K562 (cell line): ENCODE results near the gene GRIA4. TPM values are rescaled to one million over a fixed set of nuclear protein-coding genes. Genes with fewer than 3 reads are reported as not detected.
A peak's percentile ranks its signal among the peaks of the same experiment; 100 is the strongest.

Experiments used
- ATAC-seq: fragments of 200-7000 bp; cut with Tn5 transposase; 3 replicates; pipeline ENCODE4 v1.9.1; 2020; ENCODE audit warnings: moderate library complexity
- BruUV-seq: library from RNA; stranded (reverse); fragments of 400-500 nt; replicated peaks from 2 replicates; lab custom pipeline; 2021; lab: Mats Ljungman, UMichigan
- CTCF ChIA-PET: fragments of 300-600 bp; formaldehyde crosslinking; extraction: SDS; loops from one replicate; lab custom pipeline; 2021; ENCODE audit warnings: low intra/inter-chr PET ratio; lab: Yijun Ruan, JAX
- POLR2A ChIA-PET: fragments of 300-600, 350-650 bp; sonication (Branson Sonifier 250); formaldehyde crosslinking; extraction: SDS; loops from one replicate; lab custom pipeline; 2021; ENCODE audit warnings: antibody characterized with exemption, inconsistent platforms; lab: Yijun Ruan, JAX
- DNase-seq, 4 experiments: peaks; one replicate each; pipeline versions ENCODE4 v3.0.0 to v3.0.0-alpha.2; 2011 to 2018; ENCODE audit warnings: low spot score in 3 of 4, mixed read lengths in 3 of 4; ENCODE audit errors: extremely low read depth in 1 of 4
- FAIRE-seq: peaks from 2 replicates; lab custom pipeline; 2011; peaks lifted over from hg19 to GRCh38; lab: Jason Lieb, UNC
- H2AFZ ChIP-seq: 2 replicates; pipeline ENCODE4 v1.6.0; 2011; ENCODE audit warnings: low read depth, low read length, control low read depth, inconsistent platforms
- H3K27ac ChIP-seq: fragments of 200-600 bp; 3 replicates; pipeline ENCODE4 v1.8.0; 2011; ENCODE audit warnings: low read depth, mild to moderate bottlenecking, control low read depth, inconsistent platforms, low read length, moderate library complexity, mixed read lengths; ENCODE audit errors: extremely low read depth
- H3K27me3 ChIP-seq, 2 experiments: fragments of 300-600 bp in 1 of 2; 2 replicates in 1 of 2; 3 replicates in 1 of 2; pipeline versions ENCODE4 v1.6.0 to v1.8.0; 2011; ENCODE audit warnings: inconsistent platforms in 2 of 2, low read length in 2 of 2, mild to moderate bottlenecking in 1 of 2, mixed read lengths in 1 of 2, moderate library complexity in 1 of 2; ENCODE audit not compliant: control insufficient read depth in 2 of 2, insufficient read depth in 2 of 2
- H3K36me3 ChIP-seq: fragments of 300-600 bp; 3 replicates; pipeline ENCODE4 v1.8.0; 2011; ENCODE audit warnings: mild to moderate bottlenecking, low read length, inconsistent platforms; ENCODE audit not compliant: control insufficient read depth, insufficient read depth
- H3K4me1 ChIP-seq, 2 experiments: fragments of 200-600 bp in 1 of 2; replicated peaks in 1 of 2; 2 replicates in 1 of 2; 3 replicates in 1 of 2; pipeline versions ENCODE4 v1.5.1 to v1.8.0; 2011; ENCODE audit warnings: inconsistent platforms in 2 of 2, low read length in 2 of 2, mild to moderate bottlenecking in 1 of 2, mixed read lengths in 1 of 2, moderate library complexity in 1 of 2; ENCODE audit not compliant: control insufficient read depth in 2 of 2, insufficient read depth in 2 of 2
- H3K4me2 ChIP-seq: 2 replicates; pipeline ENCODE4 v1.6.1; 2011; ENCODE audit warnings: low read length, control low read depth, inconsistent platforms, mixed read lengths; ENCODE audit not compliant: insufficient read depth
- H3K4me3 ChIP-seq: fragments of 200-600 bp; sonication (generic), shearing (Covaris generic); 2 replicates; pipeline ENCODE4 v1.5.1; 2016; ENCODE audit warnings: control low read depth, inconsistent platforms
- H3K79me2 ChIP-seq: fragments of 200-600 bp; 3 replicates; pipeline ENCODE4 v1.8.0; 2011; ENCODE audit warnings: low read length, inconsistent platforms; ENCODE audit not compliant: control insufficient read depth, insufficient read depth
- H3K9ac ChIP-seq, 2 experiments: 2 replicates each; pipeline versions ENCODE4 v1.6.0 to v1.6.1; 2011; ENCODE audit warnings: low read depth in 2 of 2, low read length in 2 of 2, control low read depth in 1 of 2, inconsistent platforms in 1 of 2, mild to moderate bottlenecking in 1 of 2, mixed read lengths in 1 of 2; ENCODE audit not compliant: insufficient read depth in 1 of 2
- H3K9me1 ChIP-seq: one replicate; pipeline ENCODE4 v1.6.0; 2011; ENCODE audit warnings: inconsistent platforms, mild to moderate bottlenecking, low read length, moderate library complexity; ENCODE audit not compliant: control insufficient read depth, insufficient read depth
- H3K9me3 ChIP-seq: replicated peaks from 2 replicates; pipeline ENCODE4 v1.5.1; 2011; ENCODE audit warnings: low read depth, low read length, inconsistent platforms; ENCODE audit not compliant: control insufficient read depth, insufficient read depth
- H4K20me1 ChIP-seq: replicated peaks from 2 replicates; pipeline ENCODE4 v1.6.1; 2011; ENCODE audit warnings: low read length, inconsistent platforms, mixed read lengths; ENCODE audit not compliant: control insufficient read depth, insufficient read depth
- CEBPB ChIP-seq: fragments of 450-650 bp; IDR thresholded peaks from 2 replicates; pipeline ENCODE4 v1.6.1; 2016; ENCODE audit warnings: missing genetic modification characterization, missing compliant biosample characterization
- CEBPG ChIP-seq, 3 experiments: fragments of 200-800 bp in 1 of 3; sonication (Bioruptor generic) in 1 of 3; sonication (generic) in 1 of 3; formaldehyde crosslinking in 1 of 3; IDR thresholded peaks in 2 of 3; conservative IDR thresholded peaks in 1 of 3; 2 replicates each; pipeline versions ENCODE4 v1.6.1 to v1.8.0; 2016 to 2022; ENCODE audit warnings: missing compliant biosample characterization in 2 of 3, missing genetic modification characterization in 2 of 3, mild to moderate bottlenecking in 1 of 3, missing genetic modification reagents in 1 of 3
- SMARCA5 ChIP-seq: fragments of 450-650 bp; IDR thresholded peaks from 2 replicates; pipeline ENCODE4 v1.6.1; 2016
- ZNF143 ChIP-seq: sonication (generic); formaldehyde crosslinking; IDR thresholded peaks from 2 replicates; pipeline ENCODE4 v1.9.0; 2022; ENCODE audit warnings: mild to moderate bottlenecking, missing genetic modification reagents
- ZNF277 ChIP-seq: fragments of 250-450 bp; sonication (Bioruptor Pico); IDR thresholded peaks from 2 replicates; pipeline ENCODE4 v1.8.0; 2022; ENCODE audit warnings: inconsistent platforms, mild to moderate bottlenecking, moderate library complexity, borderline replicate concordance
- ZNF589 ChIP-seq: fragments of 200-800 bp; sonication (Bioruptor generic); IDR thresholded peaks from 2 replicates; pipeline ENCODE4 v1.6.1; 2016; ENCODE audit warnings: low read depth, missing genetic modification characterization, missing compliant biosample characterization
- WGBS: fragments of 100-300 bp; shearing (Covaris generic); methylation state at CpG from one replicate; pipeline ENCODE4 v1.1.6; 2016; ENCODE audit warnings: low coverage, mixed read lengths; ENCODE audit not compliant: insufficient coverage; ENCODE audit errors: missing lambda C conversion rate; 5-methylcytosine and 5-hydroxymethylcytosine counted together
- in situ Hi-C: fragments of 300-500 bp; cut with MboI; formaldehyde crosslinking; loops from 4 replicates; pipeline ENCODE4 v1.15.0; 2018; ENCODE audit warnings: inconsistent platforms, mixed read lengths
- intact Hi-C: fragments of 100-400 bp; cut with micrococcal nuclease; formaldehyde crosslinking; loops from 2 replicates; pipeline ENCODE4 v1.14.2; 2022
- polyA plus RNA-seq, 8 experiments: library from polyadenylated mRNA; depleted of rRNA in 4 of 8; stranded (reverse) in 5 of 8; unstranded in 3 of 8; fragments of >200 nt; fragmentation: Nextera tagmentation in 2 of 8; fragmentation: Illumina TruSeq in 1 of 8; extraction: Ambion mirVana in 2 of 8; extraction: Trizol in 1 of 8; gene quantifications; 2 replicates each; pipeline versions ENCODE4 v1.2.1 to v1.2.3, GENCODE V29; 2011 to 2014; ENCODE audit warnings: inconsistent platforms in 1 of 8, missing spikeins in 1 of 8
- total RNA-seq, 7 experiments: library from RNA; depleted of rRNA in 6 of 7; stranded (reverse); fragments of >200 nt in 6 of 7; fragmentation: Illumina TruSeq in 2 of 7; extraction: Trizol in 2 of 7; gene quantifications; 2 replicates each; pipeline versions ENCODE4 v1.2.1 to v1.2.3, GENCODE V29; 2011 to 2021; ENCODE audit warnings: low replicate concordance in 1 of 7
- TF ChIP-seq, protein P1 (sequence below): fragments of 450-650 bp; IDR thresholded peaks from 2 replicates; pipeline ENCODE4 v1.7.0; 2016; ENCODE audit warnings: borderline replicate concordance
- TF ChIP-seq, protein P2 (sequence below): sonication (generic); formaldehyde crosslinking; IDR thresholded peaks from 2 replicates; pipeline ENCODE4 v1.5.0; 2020; ENCODE audit warnings: missing genetic modification reagents
- TF ChIP-seq, protein P3 (sequence below), 2 experiments: fragments of 450-650 bp in 1 of 2; sonication (generic) in 1 of 2; formaldehyde crosslinking in 1 of 2; IDR thresholded peaks in 1 of 2; conservative IDR thresholded peaks in 1 of 2; 2 replicates each; pipeline versions ENCODE4 v1.6.1 to v1.8.1; 2016 to 2023; ENCODE audit warnings: mild to moderate bottlenecking in 2 of 2, moderate library complexity in 2 of 2, inconsistent platforms in 1 of 2, missing genetic modification reagents in 1 of 2

Gene GRIA4
- total and polyA plus RNA-seq, 9 of the 15 experiments (the other 6 are each of a cell fraction or from before 2014, with no cell fraction given): not detected

- TF ChIP-seq, protein P1, sequence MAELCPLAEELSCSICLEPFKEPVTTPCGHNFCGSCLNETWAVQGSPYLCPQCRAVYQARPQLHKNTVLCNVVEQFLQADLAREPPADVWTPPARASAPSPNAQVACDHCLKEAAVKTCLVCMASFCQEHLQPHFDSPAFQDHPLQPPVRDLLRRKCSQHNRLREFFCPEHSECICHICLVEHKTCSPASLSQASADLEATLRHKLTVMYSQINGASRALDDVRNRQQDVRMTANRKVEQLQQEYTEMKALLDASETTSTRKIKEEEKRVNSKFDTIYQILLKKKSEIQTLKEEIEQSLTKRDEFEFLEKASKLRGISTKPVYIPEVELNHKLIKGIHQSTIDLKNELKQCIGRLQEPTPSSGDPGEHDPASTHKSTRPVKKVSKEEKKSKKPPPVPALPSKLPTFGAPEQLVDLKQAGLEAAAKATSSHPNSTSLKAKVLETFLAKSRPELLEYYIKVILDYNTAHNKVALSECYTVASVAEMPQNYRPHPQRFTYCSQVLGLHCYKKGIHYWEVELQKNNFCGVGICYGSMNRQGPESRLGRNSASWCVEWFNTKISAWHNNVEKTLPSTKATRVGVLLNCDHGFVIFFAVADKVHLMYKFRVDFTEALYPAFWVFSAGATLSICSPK: no peak
- TF ChIP-seq, protein P2, sequence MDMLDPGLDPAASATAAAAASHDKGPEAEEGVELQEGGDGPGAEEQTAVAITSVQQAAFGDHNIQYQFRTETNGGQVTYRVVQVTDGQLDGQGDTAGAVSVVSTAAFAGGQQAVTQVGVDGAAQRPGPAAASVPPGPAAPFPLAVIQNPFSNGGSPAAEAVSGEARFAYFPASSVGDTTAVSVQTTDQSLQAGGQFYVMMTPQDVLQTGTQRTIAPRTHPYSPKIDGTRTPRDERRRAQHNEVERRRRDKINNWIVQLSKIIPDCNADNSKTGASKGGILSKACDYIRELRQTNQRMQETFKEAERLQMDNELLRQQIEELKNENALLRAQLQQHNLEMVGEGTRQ (CRISPR knock-in tag): no peak
- TF ChIP-seq ZNF143 (CRISPR knock-in tag) (no peak), CEBPG (CRISPR knock-in tag; IDR thresholded peaks at IDR 0.05) (no peak), CEBPG (tag; conservative IDR thresholded peaks at IDR 0.05 in 1 of 2, IDR thresholded peaks at IDR 0.05 in 1 of 2) (peak in 1 of 2 experiments; percentile 59; a peak in 2 of 4 replicates), CEBPB (no peak), ZNF277 (CRISPR knock-in tag) (no peak), SMARCA5 (no peak), ZNF589 (CRISPR knock-in tag) (no peak)
- TF ChIP-seq, protein P3, sequence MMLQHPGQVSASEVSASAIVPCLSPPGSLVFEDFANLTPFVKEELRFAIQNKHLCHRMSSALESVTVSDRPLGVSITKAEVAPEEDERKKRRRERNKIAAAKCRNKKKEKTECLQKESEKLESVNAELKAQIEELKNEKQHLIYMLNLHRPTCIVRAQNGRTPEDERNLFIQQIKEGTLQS (IDR thresholded peaks at IDR 0.05): peak; percentile 18; the same call in 1 of the 2 replicates
- TF ChIP-seq, protein P3 (CRISPR knock-in tag; conservative IDR thresholded peaks at IDR 0.05): no peak
- no peak overlapping the region for H3K9ac ChIP-seq
Measured at GRCh38 chr11:105799263-105799662, 189.4 kb downstream of the GRIA4 start.

More at GRCh38 chr11:105799263-105799662, 189.4 kb downstream of the GRIA4 start:
- Histone ChIP-seq H3K4me3 (no peak overlapping the region), H3K4me1 (no peaks in the 10 kb centered on the region), H3K27ac (no peak overlapping the region), H3K9me1 (no peaks in the 10 kb centered on the region), H3K4me2 (no peak overlapping the region), H3K36me3 (no peaks in the 10 kb centered on the region), H3K27me3 (no peaks in the 10 kb centered on the region), H4K20me1 (no peaks in the 10 kb centered on the region), H3K9me3 (no peaks in the 10 kb centered on the region), H2AFZ (no peak overlapping the region), H3K79me2 (no peaks in the 10 kb centered on the region)
- FAIRE-seq (no peak), DNase-seq (no peak), ATAC-seq (no peak)
- intact Hi-C loops: no loop called here
- ChIA-PET CTCF (no interaction called here), POLR2A (no interaction called here)
- in situ Hi-C loops: no loop called here
- BruUV-seq: no TSS peak
- WGBS: 0% methylated on average over 2 of the region's 2 CpGs
